SK-N-SH (cell line): ENCODE measurements around the gene CDC42BPG. TPM values are rescaled to one million over a fixed set of nuclear protein-coding genes. Genes with fewer than 3 reads are reported as not detected.

Experiments used
- CTCF ChIA-PET: fragments of 300-600, 350-600 bp; formaldehyde crosslinking; extraction: SDS; loops from one replicate; lab custom pipeline; 2021; lab: Yijun Ruan, JAX
- POLR2A ChIA-PET: fragments of 350-600 bp; sonication (Branson Sonifier 250); formaldehyde crosslinking; extraction: SDS; loops from one replicate; lab custom pipeline; 2020; ENCODE audit warnings: antibody characterized with exemption, inconsistent platforms; lab: Yijun Ruan, JAX
- DNase-seq: peaks from one replicate; pipeline ENCODE4 v3.0.0; 2012
- H2AFZ ChIP-seq: fragments of 200-600 bp; sonication (generic); 2 replicates; pipeline ENCODE4 v1.8.1; 2016; ENCODE audit warnings: antibody characterized with exemption, mild to moderate bottlenecking, low read depth
- H3F3A ChIP-seq: fragments of 200-600 bp; sonication (generic); replicated peaks from 2 replicates; pipeline ENCODE3; 2016; ENCODE audit warnings: antibody characterized with exemption, mild to moderate bottlenecking; ENCODE audit not compliant: insufficient read depth
- H3K27ac ChIP-seq, 2 experiments: fragments of 200-500 bp in 1 of 2; fragments of 200-600 bp in 1 of 2; sonication (Bioruptor generic) in 1 of 2; sonication (generic), shearing (Covaris generic) in 1 of 2; 2 replicates each; pipeline versions ENCODE4 v1.5.1 to v1.6.1; 2014 to 2016; ENCODE audit warnings: low read depth in 2 of 2, inconsistent platforms in 1 of 2, low read length in 1 of 2, mild to moderate bottlenecking in 1 of 2, mixed read lengths in 1 of 2
- H3K27me3 ChIP-seq: fragments of 200-600 bp; sonication (generic), shearing (Covaris generic); 2 replicates; pipeline ENCODE4 v1.6.1; 2016; ENCODE audit warnings: mixed run types; ENCODE audit not compliant: insufficient read depth
- H3K36me3 ChIP-seq, 2 experiments: fragments of 200-500 bp in 1 of 2; fragments of 200-600 bp in 1 of 2; sonication (Bioruptor generic) in 1 of 2; sonication (generic) in 1 of 2; replicated peaks in 1 of 2; 2 replicates each; pipeline versions ENCODE3 to v1.5.1; 2014 to 2016; ENCODE audit warnings: low read length in 1 of 2, mild to moderate bottlenecking in 1 of 2; ENCODE audit not compliant: insufficient read depth in 2 of 2, control insufficient read depth in 1 of 2
- H3K4me1 ChIP-seq, 2 experiments: fragments of 200-500 bp in 1 of 2; fragments of 200-600 bp in 1 of 2; sonication (Bioruptor generic) in 1 of 2; sonication (generic), shearing (Covaris generic) in 1 of 2; 2 replicates each; pipeline versions ENCODE4 v1.5.1 to v1.6.1; 2014 to 2016; ENCODE audit warnings: low read depth in 1 of 2, low read length in 1 of 2, mixed run types in 1 of 2; ENCODE audit not compliant: insufficient read depth in 2 of 2, control insufficient read depth in 1 of 2
- H3K4me2 ChIP-seq: fragments of 200-600 bp; sonication (generic), shearing (Covaris generic); 2 replicates; pipeline ENCODE4 v1.6.1; 2017; ENCODE audit warnings: mixed run types
- H3K4me3 ChIP-seq, 2 experiments: fragments of 200-500 bp in 1 of 2; fragments of 200-600 bp in 1 of 2; sonication (Bioruptor generic) in 1 of 2; sonication (generic), shearing (Covaris generic) in 1 of 2; 2 replicates each; pipeline versions ENCODE4 v1.5.1 to v1.8.1; 2014 to 2016; ENCODE audit warnings: low read depth in 2 of 2, inconsistent platforms in 1 of 2, low read length in 1 of 2, mild to moderate bottlenecking in 1 of 2, mixed read lengths in 1 of 2, moderate library complexity in 1 of 2
- H3K79me2 ChIP-seq: fragments of 200-600 bp; sonication (generic); 2 replicates; pipeline ENCODE4 v1.8.1; 2017; ENCODE audit warnings: mild to moderate bottlenecking; ENCODE audit not compliant: insufficient read depth
- H3K9ac ChIP-seq: fragments of 200-600 bp; sonication (generic); 2 replicates; pipeline ENCODE4 v1.6.1; 2017; ENCODE audit warnings: mixed run types
- H3K9me2 ChIP-seq: fragments of 200-600 bp; sonication (generic); 2 replicates; pipeline ENCODE4 v1.6.1; 2017; ENCODE audit warnings: mixed run types
- H3K9me3 ChIP-seq: fragments of 200-600 bp; sonication (generic); 2 replicates; pipeline ENCODE4 v1.6.1; 2017; ENCODE audit warnings: mixed run types, mild to moderate bottlenecking, moderate library complexity
- H4K20me1 ChIP-seq: fragments of 200-600 bp; sonication (generic); 2 replicates; pipeline ENCODE4 v1.6.1; 2017; ENCODE audit warnings: mild to moderate bottlenecking, mixed run types; ENCODE audit not compliant: insufficient read depth
- CHD2 ChIP-seq: fragments of 150-350 bp; IDR thresholded peaks from 2 replicates; pipeline ENCODE4 v1.6.1; 2018; ENCODE audit warnings: low read length; ENCODE audit not compliant: partially characterized antibody
- ELF1 ChIP-seq: IDR thresholded peaks from 2 replicates; pipeline ENCODE4 v1.4.0; 2012
- EP300 ChIP-seq, 2 experiments: IDR thresholded peaks; 2 replicates each; pipeline versions ENCODE4 v1.4.0 to v1.6.1; 2012; ENCODE audit warnings: borderline replicate concordance in 1 of 2, low read depth in 1 of 2, low read length in 1 of 2
- EZH2phosphoT487 ChIP-seq: fragments of 200-600 bp; sonication (generic); IDR thresholded peaks from 2 replicates; pipeline ENCODE4 v1.6.1; 2017; ENCODE audit warnings: low read depth, mixed run types, mild to moderate bottlenecking, antibody characterized with exemption, moderate library complexity, borderline replicate concordance
- FOXM1 ChIP-seq: IDR thresholded peaks from 2 replicates; pipeline ENCODE4 v1.4.0; 2012; ENCODE audit warnings: low read depth, mild to moderate bottlenecking
- JUND ChIP-seq: IDR thresholded peaks from 2 replicates; pipeline ENCODE4 v1.4.0; 2012
- MAX ChIP-seq: IDR thresholded peaks from 2 replicates; pipeline ENCODE4 v1.4.0; 2012; ENCODE audit warnings: low read depth
- MEF2A ChIP-seq: IDR thresholded peaks from 2 replicates; pipeline ENCODE4 v1.4.0; 2012; ENCODE audit warnings: low read depth, borderline replicate concordance
- NRF1 ChIP-seq: IDR thresholded peaks from 2 replicates; pipeline ENCODE4 v1.6.1; 2012; ENCODE audit warnings: low read depth, mild to moderate bottlenecking, low read length
- RFX5 ChIP-seq: IDR thresholded peaks from 2 replicates; pipeline ENCODE4 v1.6.1; 2012; ENCODE audit warnings: mild to moderate bottlenecking, improper control_type of control experiment, low read length
- SIN3A ChIP-seq: IDR thresholded peaks from 2 replicates; pipeline ENCODE4 v1.6.1; 2012; ENCODE audit warnings: low read depth, mild to moderate bottlenecking, low read length, moderate library complexity, borderline replicate concordance
- TCF12 ChIP-seq: IDR thresholded peaks from 2 replicates; pipeline ENCODE4 v1.4.0; 2012
- USF1 ChIP-seq: IDR thresholded peaks from 2 replicates; pipeline ENCODE4 v1.4.0; 2012; ENCODE audit warnings: low read depth, borderline replicate concordance
- USF2 ChIP-seq: fragments of 150-350 bp; IDR thresholded peaks from 2 replicates; pipeline ENCODE4 v1.6.1; 2017; ENCODE audit warnings: antibody characterized with exemption, low read length, low read depth, borderline replicate concordance
- YY1 ChIP-seq: IDR thresholded peaks from 2 replicates; pipeline ENCODE4 v1.4.0; 2012; ENCODE audit warnings: low read depth, mild to moderate bottlenecking
- ZBTB33 ChIP-seq: IDR thresholded peaks from 2 replicates; pipeline ENCODE4 v1.4.0; 2012; ENCODE audit warnings: low read depth, borderline replicate concordance
- WGBS: methylation state at CpG from one replicate; pipeline ENCODE4 v1.1.6; 2017; ENCODE audit warnings: low lambda C conversion rate; 5-methylcytosine and 5-hydroxymethylcytosine counted together
- polyA plus RNA-seq, 3 experiments: library from polyadenylated mRNA; depleted of rRNA; stranded (reverse); fragments of >200 nt; gene quantifications; 2 replicates each; pipeline ENCODE4 v1.2.3, GENCODE V29; 2012

The CDC42BPG gene
- polyA plus RNA-seq, 1 of the 3 experiments (the other 2 are of a cell fraction), result 0.33 TPM

GRCh38 chr11:64842851-64843685 lies 1.4 kb downstream of the CDC42BPG start:
- H3K27me3 ChIP-seq, result no peaks in the 10 kb centered on the region
- no peak for DNase-seq
- no peak for TF ChIP-seq USF2
- TF ChIP-seq FOXM1, result no peak
- TF ChIP-seq EZH2phosphoT487, result no peak
- no peak for TF ChIP-seq MAX
- TF ChIP-seq JUND, result no peak
- TF ChIP-seq YY1, result no peak
- TF ChIP-seq, all 33 proteins: peak for 0
- ChIA-PET POLR2A (no interaction called here), CTCF (interaction anchor here (1.0 to 12.8 kb wide), 11 partner anchors 8 to 490 kb away, joined by 3 to 530 read pairs (median 6); partner anchors contain the start of genes ARL2 and EHD1)
- H3K9ac ChIP-seq, result no peak overlapping the region
- no peaks in the 10 kb centered on the region for H3K79me2 ChIP-seq
- H3K4me1 ChIP-seq, result peaks cover 5 to 7% of the 10 kb centered on the region in 2 experiments; a peak in 2 of 4 replicates
- no peaks in the 10 kb centered on the region for H3K36me3 ChIP-seq
- H3K4me3 ChIP-seq, result no peak overlapping the region
- H2AFZ ChIP-seq, result no peak overlapping the region
- H3K9me3 ChIP-seq, result no peaks in the 10 kb centered on the region
- peaks cover 15% of the 10 kb centered on the region for H3F3A ChIP-seq
- peak overlapping the region; percentile 37; the same call in 1 of the 2 replicates for H3K4me2 ChIP-seq
- 84% methylated on average over 11 of the region's 19 CpGs for WGBS
- no peaks in the 10 kb centered on the region for H4K20me1 ChIP-seq
- H3K27ac ChIP-seq, result no peak overlapping the region
- no peaks in the 10 kb centered on the region for H3K9me2 ChIP-seq

GRCh38 chr11:64842366-64842759 lies 2.1 kb downstream of the CDC42BPG start:
- H3K36me3 ChIP-seq, result no peaks in the 10 kb centered on the region
- H3K4me2 ChIP-seq, result no peak overlapping the region
- peaks cover 5 to 6% of the 10 kb centered on the region in 2 experiments; a peak in 2 of 4 replicates for H3K4me1 ChIP-seq
- H3K9me2 ChIP-seq, result no peaks in the 10 kb centered on the region
- TF ChIP-seq EZH2phosphoT487, result no peak
- no peak for TF ChIP-seq NRF1
- no peak for TF ChIP-seq EP300 (IDR thresholded peaks at IDR 0.05; ENCODE audit: borderline replicate concordance in 1 of 2, low read depth in 1 of 2, low read length in 1 of 2)
- TF ChIP-seq JUND, result no peak
- TF ChIP-seq RFX5, result no peak
- no peak for TF ChIP-seq USF1
- no peak for TF ChIP-seq MEF2A
- no peak for TF ChIP-seq ZBTB33
- TF ChIP-seq ELF1, result no peak
- TF ChIP-seq CHD2, result no peak
- no peak for TF ChIP-seq SIN3A
- TF ChIP-seq TCF12, result no peak
- CTCF ChIA-PET, result interaction anchor here (1.1 to 12.8 kb wide), 3 partner anchors 45 to 172 kb away, joined by 4 to 530 read pairs (median 8); partner anchors contain the start of genes ARL2 and EHD1
- no peak overlapping the region for H3K27ac ChIP-seq
- no peaks in the 10 kb centered on the region for H3K79me2 ChIP-seq
- no peak overlapping the region for H3K4me3 ChIP-seq
- peaks cover 12% of the 10 kb centered on the region for H3F3A ChIP-seq
- H2AFZ ChIP-seq, result no peak overlapping the region
- no peaks in the 10 kb centered on the region for H3K9me3 ChIP-seq
- POLR2A ChIA-PET, result no interaction called here
- H3K9ac ChIP-seq, result no peak overlapping the region
- H4K20me1 ChIP-seq, result no peaks in the 10 kb centered on the region
- no peaks in the 10 kb centered on the region for H3K27me3 ChIP-seq
- DNase-seq, result no peak
- 84% methylated on average over 5 of the region's 6 CpGs for WGBS
